ENCODE measurements around the gene RNF144B.

Gene RNF144B

DNA sequence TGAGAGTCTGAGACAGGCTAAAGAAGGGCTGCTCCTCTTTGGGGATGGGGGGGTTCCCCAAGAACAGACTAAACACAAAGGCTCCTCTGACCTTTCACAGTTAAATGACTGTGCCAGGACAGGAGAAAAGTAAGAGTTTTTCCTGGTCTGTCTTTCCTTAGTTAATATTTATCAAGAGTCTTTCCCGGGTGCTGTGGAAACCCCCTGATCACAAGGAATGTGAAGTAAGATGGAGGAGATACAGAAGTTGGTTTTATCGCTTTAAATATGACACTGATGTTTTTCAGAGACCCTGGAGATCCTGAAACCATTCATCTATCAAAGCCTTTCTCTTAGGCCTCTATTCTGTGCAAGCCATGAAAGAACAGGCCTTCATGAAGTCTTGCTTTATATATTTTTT is 105.8 kb downstream of the RNF144B start:
- no peak for DNase-seq (ENCODE audit: low spot score)
- TF ChIP-seq, protein P1, sequence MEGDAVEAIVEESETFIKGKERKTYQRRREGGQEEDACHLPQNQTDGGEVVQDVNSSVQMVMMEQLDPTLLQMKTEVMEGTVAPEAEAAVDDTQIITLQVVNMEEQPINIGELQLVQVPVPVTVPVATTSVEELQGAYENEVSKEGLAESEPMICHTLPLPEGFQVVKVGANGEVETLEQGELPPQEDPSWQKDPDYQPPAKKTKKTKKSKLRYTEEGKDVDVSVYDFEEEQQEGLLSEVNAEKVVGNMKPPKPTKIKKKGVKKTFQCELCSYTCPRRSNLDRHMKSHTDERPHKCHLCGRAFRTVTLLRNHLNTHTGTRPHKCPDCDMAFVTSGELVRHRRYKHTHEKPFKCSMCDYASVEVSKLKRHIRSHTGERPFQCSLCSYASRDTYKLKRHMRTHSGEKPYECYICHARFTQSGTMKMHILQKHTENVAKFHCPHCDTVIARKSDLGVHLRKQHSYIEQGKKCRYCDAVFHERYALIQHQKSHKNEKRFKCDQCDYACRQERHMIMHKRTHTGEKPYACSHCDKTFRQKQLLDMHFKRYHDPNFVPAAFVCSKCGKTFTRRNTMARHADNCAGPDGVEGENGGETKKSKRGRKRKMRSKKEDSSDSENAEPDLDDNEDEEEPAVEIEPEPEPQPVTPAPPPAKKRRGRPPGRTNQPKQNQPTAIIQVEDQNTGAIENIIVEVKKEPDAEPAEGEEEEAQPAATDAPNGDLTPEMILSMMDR (IDR thresholded peaks at IDR 0.05; ENCODE audit: borderline replicate concordance, control extremely low read depth, extremely low read depth, insufficient read depth, missing control alignments) = no peak
- in situ Hi-C loops (cut with MboI; ENCODE audit: low sequenced_read_pairs, unreplicated experiment) = no loop called here

DNA sequence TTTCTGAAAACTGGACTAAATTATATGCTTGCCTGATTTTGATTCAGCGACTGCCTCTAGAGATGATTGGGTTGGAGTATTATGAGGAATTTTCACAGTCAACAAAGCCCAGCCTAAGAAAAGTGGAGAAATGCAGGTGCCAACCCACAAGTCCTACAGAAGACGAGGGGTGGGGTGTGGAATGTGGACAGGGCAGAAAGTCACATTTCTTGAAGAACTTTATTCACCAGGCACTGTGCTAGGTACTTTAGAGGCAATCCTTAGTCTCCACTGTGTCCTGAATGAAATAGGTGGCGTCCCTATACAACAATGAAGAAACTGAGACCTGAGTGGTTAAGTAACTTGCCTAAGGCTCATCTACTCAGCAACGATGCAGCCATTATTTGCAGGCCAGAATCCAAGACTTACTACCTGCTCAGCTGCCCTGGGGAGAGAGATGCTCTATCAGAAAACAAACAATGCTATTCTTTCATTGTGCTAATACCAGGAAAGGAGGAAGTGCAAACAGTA is 106.3 kb downstream of the RNF144B start:
- TF ChIP-seq, protein P1 (IDR thresholded peaks at IDR 0.05; ENCODE audit: borderline replicate concordance, control extremely low read depth, extremely low read depth, insufficient read depth, missing control alignments) = no peak
- in situ Hi-C loops (cut with MboI; ENCODE audit: low sequenced_read_pairs, unreplicated experiment) = no loop called here
- no peak for DNase-seq (ENCODE audit: low spot score)

DNA sequence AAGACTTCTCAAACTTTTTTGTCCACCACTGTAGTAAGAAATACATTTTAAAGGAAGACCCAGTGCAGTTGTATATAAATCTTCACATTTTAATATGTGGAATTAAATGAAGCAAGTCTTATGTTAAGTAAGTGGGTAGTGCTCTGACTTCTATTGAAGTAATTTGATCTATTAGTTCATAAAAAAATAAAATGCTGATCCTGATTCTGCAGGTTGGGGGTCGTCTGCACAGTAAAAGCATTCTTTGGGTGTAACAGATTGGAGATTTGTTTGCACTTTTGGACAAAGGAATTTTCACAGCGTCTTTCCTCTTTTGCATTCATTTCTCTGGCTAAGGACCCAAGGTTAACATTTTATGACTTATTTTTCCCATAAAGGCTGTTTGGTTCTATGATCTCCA is 106.8 kb downstream of the RNF144B start:
- TF ChIP-seq, protein P1 (IDR thresholded peaks at IDR 0.05; ENCODE audit: borderline replicate concordance, control extremely low read depth, extremely low read depth, insufficient read depth, missing control alignments) = no peak
- in situ Hi-C loops (cut with MboI; ENCODE audit: low sequenced_read_pairs, unreplicated experiment) = no loop called here

DNA sequence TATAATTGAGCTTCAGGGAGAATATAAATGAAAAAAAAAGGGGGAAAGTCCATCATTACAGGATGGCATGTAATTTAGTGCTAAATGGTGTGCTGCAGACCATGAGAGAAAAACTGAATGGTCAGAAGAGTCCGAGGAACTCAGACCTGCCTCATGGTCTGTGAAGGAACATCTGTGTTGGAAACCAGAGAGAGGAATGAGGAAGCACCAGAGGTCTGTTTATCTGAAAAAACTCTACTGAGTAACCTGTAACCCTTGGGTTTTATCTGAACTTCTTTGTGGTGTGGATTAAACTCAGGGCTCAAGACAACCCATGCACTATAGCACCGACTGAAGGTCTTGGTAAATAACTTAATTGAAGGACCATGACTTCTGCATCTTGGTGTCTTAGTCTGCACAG is 108.1 kb downstream of the RNF144B start:
- DNase-seq (ENCODE audit: low spot score) = no peak
- TF ChIP-seq, protein P1 (IDR thresholded peaks at IDR 0.05; ENCODE audit: borderline replicate concordance, control extremely low read depth, extremely low read depth, insufficient read depth, missing control alignments) = no peak
- in situ Hi-C loops (cut with MboI; ENCODE audit: low sequenced_read_pairs, unreplicated experiment) = no loop called here

More for the DNA sequence above, 106.8 kb downstream of the RNF144B start:
- no peak for DNase-seq (ENCODE audit: low spot score)

DNA sequence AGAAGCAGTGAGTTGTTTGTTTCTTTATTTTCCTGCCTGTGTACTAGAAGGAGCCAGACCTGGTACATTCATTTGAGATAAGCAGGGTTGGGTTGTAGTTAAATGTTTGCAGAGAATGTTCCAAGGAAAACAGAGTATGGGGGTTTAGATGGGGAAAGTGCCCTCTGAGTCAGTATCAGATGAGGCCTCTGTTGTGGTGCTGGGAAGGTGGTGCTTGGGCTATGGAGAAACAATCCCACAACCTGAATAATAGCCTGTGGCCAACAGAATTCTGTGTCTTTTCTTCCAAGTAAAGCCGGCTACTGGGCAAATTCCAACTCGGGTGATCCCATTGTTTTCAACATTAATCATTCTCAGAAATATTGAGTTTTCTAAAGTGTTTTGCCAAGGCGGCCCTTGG is 109.3 kb downstream of the RNF144B start:
- no peak for DNase-seq (ENCODE audit: low spot score)
- in situ Hi-C loops (cut with MboI; ENCODE audit: low sequenced_read_pairs, unreplicated experiment) = no loop called here
- TF ChIP-seq, protein P1 (IDR thresholded peaks at IDR 0.05; ENCODE audit: borderline replicate concordance, control extremely low read depth, extremely low read depth, insufficient read depth, missing control alignments) = no peak

DNA sequence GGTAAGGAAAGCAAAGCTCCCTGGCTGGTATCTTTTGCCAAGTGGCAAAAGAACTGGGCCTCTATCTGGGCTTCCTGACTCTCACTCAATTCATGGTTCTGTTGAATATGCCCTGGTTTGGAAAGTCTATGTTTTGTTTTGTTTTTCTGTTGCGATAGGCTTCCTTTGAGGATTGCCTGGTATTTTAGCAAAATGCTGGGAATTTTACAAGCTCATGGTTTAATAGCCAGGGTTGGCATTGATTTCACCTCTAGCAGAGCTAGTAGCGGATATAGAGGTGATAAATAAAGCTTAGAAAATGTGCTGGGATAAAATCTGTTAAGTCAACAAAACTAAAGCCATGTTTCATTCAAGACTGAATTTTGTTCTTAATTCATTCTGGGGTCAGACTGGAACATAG is 109.9 kb downstream of the RNF144B start:
- in situ Hi-C loops (cut with MboI; ENCODE audit: low sequenced_read_pairs, unreplicated experiment) = no loop called here
- no peak for DNase-seq (ENCODE audit: low spot score)
- TF ChIP-seq, protein P1 (IDR thresholded peaks at IDR 0.05; ENCODE audit: borderline replicate concordance, control extremely low read depth, extremely low read depth, insufficient read depth, missing control alignments) = no peak

DNA sequence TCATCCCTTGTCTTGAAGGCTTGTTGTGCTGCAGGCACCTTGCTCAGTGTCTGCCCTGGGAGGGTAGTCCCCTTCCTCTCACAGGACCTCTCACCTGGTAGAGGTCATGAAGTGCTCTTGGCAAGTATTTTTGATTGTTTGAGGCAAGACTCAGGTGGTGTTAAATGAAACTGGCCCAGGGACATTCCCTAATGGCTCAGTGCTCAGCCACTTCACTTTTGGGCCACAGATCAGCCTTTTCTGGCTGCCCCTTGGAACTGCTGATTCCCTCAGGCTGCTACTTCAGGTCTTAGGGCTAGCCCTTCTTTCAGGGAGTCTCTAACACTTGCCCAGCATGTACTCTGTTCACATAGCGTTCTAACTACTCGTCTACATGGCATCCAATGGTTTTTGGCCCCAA is 111.3 kb downstream of the RNF144B start:
- in situ Hi-C loops (cut with MboI; ENCODE audit: low sequenced_read_pairs, unreplicated experiment) = no loop called here
- TF ChIP-seq, protein P1 (IDR thresholded peaks at IDR 0.05; ENCODE audit: borderline replicate concordance, control extremely low read depth, extremely low read depth, insufficient read depth, missing control alignments) = no peak
- no peak for DNase-seq (ENCODE audit: low spot score)
